Measurements from ENCODE around the gene COL23A1.

The COL23A1 gene

DNA sequence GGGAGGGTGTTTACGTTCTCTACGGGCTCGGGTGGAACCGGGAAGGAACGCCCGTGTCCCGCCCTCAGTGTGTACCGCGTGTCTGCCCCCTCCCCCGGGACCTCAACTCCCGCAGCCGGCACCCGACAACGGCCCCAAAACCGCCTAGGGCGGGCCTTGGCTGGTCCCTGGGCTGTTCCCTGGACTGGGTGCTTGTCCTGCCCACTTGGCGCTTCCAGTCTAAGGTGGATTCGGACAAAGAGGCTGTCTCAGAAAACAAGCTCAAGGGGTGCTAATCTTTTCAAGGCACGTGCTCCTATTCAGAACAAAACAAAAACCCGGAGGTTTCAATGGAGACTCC, 37.0 kb upstream of the COL23A1 start:
- Mint-ChIP-seq H3K4me3 (peak overlapping the region; percentile 81 to 100 (median 87)), H3K4me1 (peaks cover 36% of the 10 kb centered on the region), H3K27ac (peak overlapping the region; percentile 81 to 100 (median 99))

DNA sequence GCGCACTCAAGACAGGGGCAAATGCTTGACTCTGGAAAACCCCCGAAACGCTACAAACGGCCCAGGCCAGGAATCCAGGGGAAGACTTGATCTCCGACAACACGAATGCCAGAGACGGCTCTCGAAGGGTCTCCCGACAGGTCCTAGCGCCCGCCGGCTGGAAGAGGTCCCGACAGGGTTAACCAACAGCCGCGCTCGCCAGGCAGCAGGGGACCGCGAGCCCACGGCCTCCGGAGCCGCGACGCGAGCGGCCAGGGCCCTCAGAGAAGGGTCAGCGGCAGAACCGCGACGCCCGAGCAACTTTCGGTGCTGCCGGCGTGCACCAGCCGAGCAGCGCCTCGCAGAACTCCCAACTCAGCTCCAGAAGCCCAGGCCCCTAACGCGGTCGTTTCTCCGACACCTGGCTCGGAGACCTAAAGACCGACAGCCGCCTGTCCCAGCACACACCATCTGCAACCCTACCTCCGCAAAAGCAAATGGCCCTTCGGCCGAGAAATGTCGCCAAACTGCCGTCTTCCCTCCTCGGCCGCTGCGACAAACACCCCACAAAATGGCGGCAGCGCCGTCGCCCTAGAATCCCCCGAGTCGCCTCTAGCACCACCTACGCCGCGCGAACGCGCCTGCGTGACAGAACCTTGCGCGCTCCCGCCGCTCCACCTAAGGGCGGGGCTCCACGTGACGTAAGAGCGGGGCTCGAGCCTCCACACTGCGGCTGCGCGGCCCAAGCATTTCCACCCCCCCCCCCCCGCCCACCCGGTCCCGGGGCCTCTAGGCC, 36.5 kb upstream of the COL23A1 start, which contains the start of gene CLK4:
Gene CLK4, minus strand, starts transcription at position 567 of the 775 bp plus-strand sequence. CDS start 3,634 bp downstream, outside the sequence.
- TF ChIP-seq, protein P1, sequence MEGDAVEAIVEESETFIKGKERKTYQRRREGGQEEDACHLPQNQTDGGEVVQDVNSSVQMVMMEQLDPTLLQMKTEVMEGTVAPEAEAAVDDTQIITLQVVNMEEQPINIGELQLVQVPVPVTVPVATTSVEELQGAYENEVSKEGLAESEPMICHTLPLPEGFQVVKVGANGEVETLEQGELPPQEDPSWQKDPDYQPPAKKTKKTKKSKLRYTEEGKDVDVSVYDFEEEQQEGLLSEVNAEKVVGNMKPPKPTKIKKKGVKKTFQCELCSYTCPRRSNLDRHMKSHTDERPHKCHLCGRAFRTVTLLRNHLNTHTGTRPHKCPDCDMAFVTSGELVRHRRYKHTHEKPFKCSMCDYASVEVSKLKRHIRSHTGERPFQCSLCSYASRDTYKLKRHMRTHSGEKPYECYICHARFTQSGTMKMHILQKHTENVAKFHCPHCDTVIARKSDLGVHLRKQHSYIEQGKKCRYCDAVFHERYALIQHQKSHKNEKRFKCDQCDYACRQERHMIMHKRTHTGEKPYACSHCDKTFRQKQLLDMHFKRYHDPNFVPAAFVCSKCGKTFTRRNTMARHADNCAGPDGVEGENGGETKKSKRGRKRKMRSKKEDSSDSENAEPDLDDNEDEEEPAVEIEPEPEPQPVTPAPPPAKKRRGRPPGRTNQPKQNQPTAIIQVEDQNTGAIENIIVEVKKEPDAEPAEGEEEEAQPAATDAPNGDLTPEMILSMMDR (IDR thresholded peaks at IDR 0.05; ENCODE audit: unreplicated experiment in 3 of 3), result no peak
- Mint-ChIP-seq H3K4me1 (peaks cover 36% of the 10 kb centered on the region), H3K27me3 (ENCODE audit: low read depth) (peaks cover 9% of the 10 kb centered on the region), H3K36me3 (ENCODE audit: low read depth) (peaks cover 16% of the 10 kb centered on the region), H3K4me3 (peak within 1 kb of the TSS; percentile 97 to 100 (median 97)), H3K9me3 (no peaks in the 10 kb centered on the region), H3K27ac (peak within 1 kb of the TSS; percentile 81 to 100 (median 99))

More for the DNA sequence above, 37.0 kb upstream of the COL23A1 start:
- H3K36me3 Mint-ChIP-seq (ENCODE audit: low read depth), result peaks cover 12% of the 10 kb centered on the region
- peaks cover 9% of the 10 kb centered on the region for H3K27me3 Mint-ChIP-seq (ENCODE audit: low read depth)
- no peaks in the 10 kb centered on the region for H3K9me3 Mint-ChIP-seq
- TF ChIP-seq, protein P1 (IDR thresholded peaks at IDR 0.05; ENCODE audit: unreplicated experiment in 3 of 3), result no peak

DNA sequence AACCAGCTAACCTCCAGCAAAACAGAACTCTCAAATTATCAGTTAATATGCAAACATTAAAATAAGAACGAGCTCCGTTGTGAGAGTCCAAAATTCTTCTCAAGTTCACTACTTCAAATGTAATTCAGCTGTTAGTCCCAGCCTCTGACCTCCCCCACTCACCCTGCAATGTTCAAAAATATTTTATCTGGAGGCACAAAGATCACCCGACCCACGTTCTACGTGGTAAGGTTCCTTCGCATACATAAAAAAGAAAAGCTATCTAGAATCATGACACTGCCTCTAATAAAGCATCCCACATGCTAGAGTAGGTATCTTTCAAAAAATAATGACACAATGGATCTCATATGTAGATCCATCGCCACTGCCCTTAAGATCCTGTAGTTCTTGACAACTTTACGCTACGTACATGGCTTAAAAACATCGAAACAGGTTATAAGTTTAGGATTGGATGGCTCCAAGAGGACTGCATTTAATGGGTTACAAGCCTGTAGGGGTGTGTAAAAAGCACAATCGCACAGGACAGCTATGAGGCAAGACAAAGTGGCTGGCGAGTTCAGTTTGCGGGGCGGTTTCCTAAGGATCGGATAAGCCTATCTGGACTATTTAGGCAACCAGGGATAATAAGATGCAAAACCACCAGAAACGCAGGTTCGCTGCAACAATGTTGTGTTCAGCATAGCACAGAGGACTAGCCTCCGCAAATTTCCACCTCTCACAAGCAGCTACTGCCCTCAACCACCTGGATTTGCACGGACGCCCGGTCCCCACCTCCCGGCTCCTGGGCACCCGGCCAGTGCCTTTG, 35.7 kb upstream of the COL23A1 start:
- TF ChIP-seq, protein P1 (IDR thresholded peaks at IDR 0.05; ENCODE audit: unreplicated experiment in 3 of 3), result no peak
- H3K9me3 Mint-ChIP-seq, result no peaks in the 10 kb centered on the region
- peaks cover 21% of the 10 kb centered on the region for H3K36me3 Mint-ChIP-seq (ENCODE audit: low read depth)
- peaks cover 36% of the 10 kb centered on the region for H3K4me1 Mint-ChIP-seq
- H3K27ac Mint-ChIP-seq, result peak overlapping the region; percentile 81 to 100 (median 99)
- peaks cover 9% of the 10 kb centered on the region for H3K27me3 Mint-ChIP-seq (ENCODE audit: low read depth)
- H3K4me3 Mint-ChIP-seq, result peak overlapping the region; percentile 97 to 100 (median 97)

DNA sequence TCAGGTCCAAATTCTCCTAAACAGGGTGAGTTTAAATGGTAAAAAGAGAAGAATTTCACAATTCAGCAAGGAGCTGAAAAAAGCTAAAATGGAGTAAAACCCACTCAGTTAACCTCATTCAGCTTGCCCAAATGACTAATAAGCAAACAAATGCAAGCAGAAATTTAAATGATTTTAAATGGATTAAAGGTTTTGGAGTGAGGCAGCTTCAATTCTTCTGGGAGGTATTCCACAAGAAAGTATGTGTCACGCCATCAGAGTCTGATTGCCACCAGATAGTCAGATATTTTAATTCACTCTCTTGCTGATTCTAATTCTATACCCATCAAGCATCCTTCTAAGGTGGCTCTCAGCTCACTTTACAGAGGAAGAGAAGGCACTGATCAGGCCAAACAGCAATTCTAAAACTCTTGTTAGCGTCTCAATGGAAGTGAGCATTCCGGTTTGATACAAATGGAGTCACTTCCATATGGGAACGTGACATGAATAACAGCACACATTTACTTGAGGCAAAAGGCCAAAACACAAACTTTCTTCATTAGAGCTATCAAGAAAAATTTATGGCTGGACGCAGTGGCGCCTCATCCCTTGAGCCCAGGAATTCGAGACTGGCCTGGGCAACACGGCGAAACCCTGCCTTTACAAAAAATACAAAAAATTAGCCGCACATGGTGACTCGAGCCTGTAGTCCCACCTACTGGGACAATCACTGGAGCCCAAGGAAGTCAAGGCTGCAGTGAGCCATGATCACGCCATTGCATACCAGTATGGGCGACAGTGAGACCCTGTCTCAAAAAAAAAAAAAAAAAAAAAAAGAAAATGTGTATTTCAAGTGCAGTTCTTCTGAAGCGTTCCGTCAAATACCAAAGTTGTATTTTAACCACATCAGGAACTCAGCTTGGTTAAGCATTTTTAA, 34.7 kb upstream of the COL23A1 start:
- no peaks in the 10 kb centered on the region for H3K9me3 Mint-ChIP-seq
- peaks cover 36% of the 10 kb centered on the region for H3K4me1 Mint-ChIP-seq
- H3K27ac Mint-ChIP-seq, result peak overlapping the region; percentile 81 to 100 (median 99)
- TF ChIP-seq, protein P1 (IDR thresholded peaks at IDR 0.05; ENCODE audit: unreplicated experiment in 3 of 3), result no peak
- peak overlapping the region; percentile 97 to 100 (median 97) for H3K4me3 Mint-ChIP-seq
- peaks cover 9% of the 10 kb centered on the region for H3K27me3 Mint-ChIP-seq (ENCODE audit: low read depth)
- H3K36me3 Mint-ChIP-seq (ENCODE audit: low read depth), result peaks cover 31% of the 10 kb centered on the region

DNA sequence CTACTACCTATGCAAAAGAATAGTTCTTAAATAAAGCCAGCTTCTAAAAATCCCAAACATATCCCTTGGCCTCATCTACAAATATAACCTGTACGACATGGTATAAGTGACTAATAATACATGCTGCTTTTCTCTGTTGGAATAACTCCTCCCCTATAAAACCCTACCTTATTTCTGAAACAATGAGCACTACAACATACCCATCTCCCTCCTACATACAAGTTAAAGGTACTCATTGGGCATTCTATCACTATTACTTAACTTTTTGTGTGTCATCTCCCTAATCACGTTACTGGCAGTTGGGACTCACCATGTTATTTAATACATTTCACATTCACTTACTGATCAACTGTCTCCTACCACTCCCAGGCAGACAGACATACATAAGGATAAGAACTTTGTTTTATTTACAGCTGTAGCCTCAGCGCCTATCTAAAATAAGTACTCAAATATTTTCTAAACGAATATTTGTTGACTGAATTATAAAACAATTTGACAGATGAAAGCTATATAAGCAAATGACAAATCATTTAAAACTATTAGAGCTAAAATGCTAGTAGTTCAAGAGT, 32.6 kb upstream of the COL23A1 start:
- peaks cover 6% of the 10 kb centered on the region for H3K27me3 Mint-ChIP-seq (ENCODE audit: low read depth)
- no peak overlapping the region for H3K4me3 Mint-ChIP-seq
- H3K27ac Mint-ChIP-seq, result no peak overlapping the region
- H3K4me1 Mint-ChIP-seq, result peaks cover 28% of the 10 kb centered on the region
- H3K36me3 Mint-ChIP-seq (ENCODE audit: low read depth), result peaks cover 48% of the 10 kb centered on the region
- TF ChIP-seq, protein P1 (IDR thresholded peaks at IDR 0.05; ENCODE audit: unreplicated experiment in 3 of 3), result no peak
- H3K9me3 Mint-ChIP-seq, result no peaks in the 10 kb centered on the region

Data from nephron (organoid).